ENCODE data around the gene PELI2. TPM values are rescaled to one million over a fixed set of nuclear protein-coding genes. Genes with fewer than 3 reads are reported as not detected.
A peak's percentile ranks its signal among the peaks of the same experiment; 100 is the strongest.

PELI2 gene
- total RNA-seq, 3 donors from 2014 or later: 14.3 to 33.4 (median 30.8) TPM

DNA sequence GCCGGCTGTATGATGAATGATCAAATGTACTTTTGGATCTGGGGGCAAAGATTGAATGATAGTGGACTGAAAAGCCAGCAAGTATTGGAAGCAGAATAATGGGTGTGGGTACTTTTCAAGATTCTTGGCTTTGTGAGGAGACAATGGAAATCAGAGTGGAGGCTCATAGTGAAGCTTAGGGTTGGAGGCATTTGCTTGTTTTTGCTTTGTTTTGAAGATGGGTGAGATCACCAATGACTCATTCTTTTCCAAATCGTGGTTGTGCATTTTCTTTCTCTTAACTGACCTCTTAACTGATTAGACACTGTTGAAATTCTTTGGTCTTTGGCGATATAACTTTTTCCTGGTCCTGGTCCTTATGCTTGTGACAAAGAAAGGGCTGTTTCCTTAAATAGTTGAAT is 54.4 kb downstream of the PELI2 start:
- intact Hi-C loops (cut with DNase I, micrococcal nuclease): no loop called here
- Histone ChIP-seq H3K9me3 (no peaks in the 10 kb centered on the region), H3K4me3 (no peak overlapping the region), H3K4me1 (ENCODE audit: low read depth) (no peaks in the 10 kb centered on the region), H3K36me3 (ENCODE audit: low read depth) (no peaks in the 10 kb centered on the region)
- no peak for ATAC-seq
- DNase-seq: no peak
- TF ChIP-seq, protein P1, sequence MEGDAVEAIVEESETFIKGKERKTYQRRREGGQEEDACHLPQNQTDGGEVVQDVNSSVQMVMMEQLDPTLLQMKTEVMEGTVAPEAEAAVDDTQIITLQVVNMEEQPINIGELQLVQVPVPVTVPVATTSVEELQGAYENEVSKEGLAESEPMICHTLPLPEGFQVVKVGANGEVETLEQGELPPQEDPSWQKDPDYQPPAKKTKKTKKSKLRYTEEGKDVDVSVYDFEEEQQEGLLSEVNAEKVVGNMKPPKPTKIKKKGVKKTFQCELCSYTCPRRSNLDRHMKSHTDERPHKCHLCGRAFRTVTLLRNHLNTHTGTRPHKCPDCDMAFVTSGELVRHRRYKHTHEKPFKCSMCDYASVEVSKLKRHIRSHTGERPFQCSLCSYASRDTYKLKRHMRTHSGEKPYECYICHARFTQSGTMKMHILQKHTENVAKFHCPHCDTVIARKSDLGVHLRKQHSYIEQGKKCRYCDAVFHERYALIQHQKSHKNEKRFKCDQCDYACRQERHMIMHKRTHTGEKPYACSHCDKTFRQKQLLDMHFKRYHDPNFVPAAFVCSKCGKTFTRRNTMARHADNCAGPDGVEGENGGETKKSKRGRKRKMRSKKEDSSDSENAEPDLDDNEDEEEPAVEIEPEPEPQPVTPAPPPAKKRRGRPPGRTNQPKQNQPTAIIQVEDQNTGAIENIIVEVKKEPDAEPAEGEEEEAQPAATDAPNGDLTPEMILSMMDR (IDR thresholded peaks at IDR 0.05): no peak

GRCh38 chr14:56173365-56173922 is 55.2 kb downstream of the PELI2 start:
- H3K36me3 ChIP-seq (ENCODE audit: low read depth): no peaks in the 10 kb centered on the region
- no peaks in the 10 kb centered on the region for H3K9me3 ChIP-seq
- intact Hi-C loops (cut with DNase I, micrococcal nuclease): no loop called here
- DNase-seq (no peak), ATAC-seq (no peak)
- H3K4me3 ChIP-seq: no peak overlapping the region
- TF ChIP-seq, protein P1 (IDR thresholded peaks at IDR 0.05): no peak
- no peaks in the 10 kb centered on the region for H3K4me1 ChIP-seq (ENCODE audit: low read depth)

- TF ChIP-seq, protein P1 (IDR thresholded peaks at IDR 0.05): no peak
- no peak for DNase-seq
- no peaks in the 10 kb centered on the region for H3K4me1 ChIP-seq (ENCODE audit: low read depth)
- no peaks in the 10 kb centered on the region for H3K9me3 ChIP-seq
- ATAC-seq: peak; percentile 67
- no peaks in the 10 kb centered on the region for H3K36me3 ChIP-seq (ENCODE audit: low read depth)
- no peak overlapping the region for H3K4me3 ChIP-seq
- intact Hi-C loops (cut with DNase I, micrococcal nuclease): no loop called here
These were observed 57.6 kb downstream of the PELI2 start for GRCh38 chr14:56175773-56176172.

DNA sequence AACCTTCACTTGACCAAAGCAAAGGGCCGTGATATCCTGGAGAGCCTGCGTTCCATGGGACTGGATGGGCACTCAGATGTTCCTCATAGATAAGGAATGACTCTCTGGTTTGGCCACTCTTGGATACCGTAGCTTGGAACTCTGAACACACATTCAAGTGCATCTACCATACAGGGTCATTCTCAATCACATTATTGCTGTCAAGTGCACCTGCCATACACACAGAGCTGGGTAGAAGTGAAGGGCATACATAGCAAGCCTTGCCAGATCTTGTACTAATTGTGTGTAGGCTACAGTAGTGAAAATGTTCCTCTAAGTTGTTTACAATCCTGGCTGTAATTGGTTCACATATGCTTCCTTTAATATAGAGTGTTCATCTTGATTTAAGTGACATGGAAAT is 58.3 kb downstream of the PELI2 start:
- Histone ChIP-seq H3K36me3 (ENCODE audit: low read depth) (no peaks in the 10 kb centered on the region), H3K4me3 (no peak overlapping the region), H3K9me3 (no peaks in the 10 kb centered on the region), H3K4me1 (ENCODE audit: low read depth) (no peaks in the 10 kb centered on the region)
- peak; percentile 17 for ATAC-seq
- DNase-seq: no peak
- intact Hi-C loops (cut with DNase I, micrococcal nuclease): no loop called here
- TF ChIP-seq, protein P1 (IDR thresholded peaks at IDR 0.05): no peak

DNA sequence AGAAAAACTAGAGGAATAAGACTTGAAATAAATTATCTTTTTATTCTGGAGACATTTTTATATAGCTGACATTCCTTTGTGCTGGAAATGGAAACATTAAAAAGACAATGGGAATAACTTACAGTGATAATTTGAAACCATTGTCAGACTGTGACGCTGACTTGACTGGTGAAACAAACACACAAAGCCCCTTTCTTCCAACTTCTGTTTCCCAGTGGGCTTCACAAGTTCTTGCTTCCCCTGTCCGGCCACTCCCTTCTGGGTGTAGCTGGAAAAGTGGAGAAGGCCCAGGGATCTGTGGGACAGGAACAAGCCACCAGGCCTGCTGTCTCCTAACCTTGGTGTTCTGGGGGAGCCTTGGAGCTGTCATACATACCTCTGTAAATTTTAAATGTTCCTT is 58.8 kb downstream of the PELI2 start:
- TF ChIP-seq, protein P1 (IDR thresholded peaks at IDR 0.05): no peak
- Histone ChIP-seq H3K36me3 (ENCODE audit: low read depth) (no peaks in the 10 kb centered on the region), H3K4me3 (no peak overlapping the region), H3K4me1 (ENCODE audit: low read depth) (no peaks in the 10 kb centered on the region), H3K9me3 (no peaks in the 10 kb centered on the region)
- DNase-seq (no peak), ATAC-seq (no peak)
- intact Hi-C loops (cut with DNase I, micrococcal nuclease): no loop called here

Data from mucosa of descending colon (tissue), 3 donors.